Esophagus muscularis mucosa (tissue), 4 donors: ENCODE measurements around the gene GTF2B. TPM values are rescaled to one million over a fixed set of nuclear protein-coding genes. Genes with fewer than 3 reads are reported as not detected.

Experiments
- DNase-seq: peaks from one replicate; pipeline ENCODE4 v3.0.0-alpha.2; 2017; ENCODE audit errors: extremely low spot score
- H3K27ac ChIP-seq, 4 donors: fragments of 200-600 bp; sonication (generic); replicated peaks in 1 of 4; 1 replicate in 3 of 4; 2 replicates in 1 of 4; pipeline ENCODE4 v1.5.1; 2016 to 2019; ENCODE audit warnings: mild to moderate bottlenecking in 1 of 4
- H3K27me3 ChIP-seq, 4 donors: fragments of 200-600 bp; sonication (generic); one replicate each; pipeline versions ENCODE4 v1.5.1 to v1.6.0; 2016 to 2019
- H3K36me3 ChIP-seq, 4 donors: fragments of 200-600 bp; sonication (generic); one replicate each; pipeline ENCODE4 v1.5.1; 2016 to 2019
- H3K4me1 ChIP-seq, 4 donors: fragments of 200-600 bp; sonication (generic); one replicate each; pipeline ENCODE4 v1.5.1; 2016 to 2019
- H3K4me3 ChIP-seq, 4 donors: fragments of 200-600 bp; sonication (generic); 1 replicate in 2 of 4; 2 replicates in 2 of 4; pipeline ENCODE4 v1.5.1; 2016 to 2019; ENCODE audit warnings: mild to moderate bottlenecking in 4 of 4, moderate library complexity in 1 of 4
- H3K9me3 ChIP-seq, 4 donors: fragments of 200-600 bp; sonication (generic); 1 replicate in 3 of 4; 2 replicates in 1 of 4; pipeline ENCODE4 v1.5.1; 2016 to 2019
- EP300 ChIP-seq: sonication (generic); formaldehyde crosslinking; IDR thresholded peaks from one replicate; pipeline ENCODE4 v1.6.1; 2017; ENCODE audit warnings: antibody characterized with exemption
- POLR2A ChIP-seq: fragments of 450-650 bp; IDR thresholded peaks from one replicate; pipeline ENCODE4 v1.6.1; 2017; ENCODE audit warnings: antibody characterized with exemption, moderate library complexity, mild to moderate bottlenecking, low read depth
- POLR2AphosphoS5 ChIP-seq, 2 donors: sonication (generic); formaldehyde crosslinking; IDR thresholded peaks; one replicate each; pipeline ENCODE4 v1.6.1; 2017; ENCODE audit warnings: antibody characterized with exemption in 2 of 2
- WGBS: methylation state at CpG from one replicate; pipeline ENCODE4 v1.1.5; 2018; 5-methylcytosine and 5-hydroxymethylcytosine counted together
- intact Hi-C: fragments of 100-400 bp; cut with DNase I; formaldehyde crosslinking; loops from one replicate; pipeline ENCODE4 v1.15.1; 2023
- small RNA-seq, 3 donors: library from RNA; depleted of rRNA; stranded (forward); fragments of <200 nt; gene quantifications; one replicate each; pipeline ENCODE3, GENCODE V24; 2016
- total RNA-seq, 4 donors: library from RNA; depleted of rRNA; stranded (reverse); fragments of >200 nt; gene quantifications; one replicate each; pipeline versions ENCODE4 v1.1.0 to v1.2.1, GENCODE V29; 2016
- TF ChIP-seq, protein P1 (sequence below), 3 experiments: fragments of 200-600 bp in 2 of 3; fragments of 450-650 bp in 1 of 3; sonication (generic) in 2 of 3; IDR thresholded peaks; one replicate each; pipeline ENCODE4 v1.5.1; 2017 to 2019; ENCODE audit warnings: antibody characterized with exemption in 3 of 3, mild to moderate bottlenecking in 2 of 3, moderate library complexity in 1 of 3

Gene GTF2B
- total RNA-seq, 4 donors from 2014 or later = 22.4 to 39.6 (median 24.2) TPM

DNA sequence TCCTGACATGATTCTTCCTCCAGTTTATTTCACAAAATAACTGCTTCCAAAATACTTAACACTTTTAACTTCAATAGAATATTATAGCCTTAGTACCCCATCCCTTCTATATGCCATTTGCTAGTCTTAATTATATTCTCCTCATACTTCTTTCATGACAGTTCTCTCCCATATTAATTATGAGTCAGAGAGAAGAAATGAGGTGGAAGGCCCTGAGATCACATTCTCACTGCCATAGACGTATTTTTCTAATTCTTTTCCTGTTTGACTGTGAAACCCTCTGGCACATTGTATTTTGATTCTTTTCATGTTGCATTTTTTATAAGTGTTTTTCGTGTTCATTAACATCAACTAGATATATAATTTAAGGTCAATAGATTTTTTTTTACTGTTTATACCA is 88.4 kb downstream of the GTF2B start:
- 76% methylated on average over 2 of the region's 2 CpGs for WGBS
- H3K27ac ChIP-seq = no peak overlapping the region
- H3K4me3 ChIP-seq = no peak overlapping the region
- DNase-seq = no peak
- H3K4me1 ChIP-seq = no peaks in the 10 kb centered on the region
- no peaks in the 10 kb centered on the region for H3K9me3 ChIP-seq
- no peaks in the 10 kb centered on the region for H3K27me3 ChIP-seq
- no peak for TF ChIP-seq EP300
- TF ChIP-seq, protein P1, sequence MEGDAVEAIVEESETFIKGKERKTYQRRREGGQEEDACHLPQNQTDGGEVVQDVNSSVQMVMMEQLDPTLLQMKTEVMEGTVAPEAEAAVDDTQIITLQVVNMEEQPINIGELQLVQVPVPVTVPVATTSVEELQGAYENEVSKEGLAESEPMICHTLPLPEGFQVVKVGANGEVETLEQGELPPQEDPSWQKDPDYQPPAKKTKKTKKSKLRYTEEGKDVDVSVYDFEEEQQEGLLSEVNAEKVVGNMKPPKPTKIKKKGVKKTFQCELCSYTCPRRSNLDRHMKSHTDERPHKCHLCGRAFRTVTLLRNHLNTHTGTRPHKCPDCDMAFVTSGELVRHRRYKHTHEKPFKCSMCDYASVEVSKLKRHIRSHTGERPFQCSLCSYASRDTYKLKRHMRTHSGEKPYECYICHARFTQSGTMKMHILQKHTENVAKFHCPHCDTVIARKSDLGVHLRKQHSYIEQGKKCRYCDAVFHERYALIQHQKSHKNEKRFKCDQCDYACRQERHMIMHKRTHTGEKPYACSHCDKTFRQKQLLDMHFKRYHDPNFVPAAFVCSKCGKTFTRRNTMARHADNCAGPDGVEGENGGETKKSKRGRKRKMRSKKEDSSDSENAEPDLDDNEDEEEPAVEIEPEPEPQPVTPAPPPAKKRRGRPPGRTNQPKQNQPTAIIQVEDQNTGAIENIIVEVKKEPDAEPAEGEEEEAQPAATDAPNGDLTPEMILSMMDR (IDR thresholded peaks at IDR 0.05) = no peak
- TF ChIP-seq POLR2AphosphoS5 (IDR thresholded peaks at IDR 0.05) = no peak
- no peak for TF ChIP-seq POLR2A
- intact Hi-C loops = loop anchor here (10.0 kb wide), 1 partner anchor 72 kb away; no protein-coding TSS in a partner anchor
- H3K36me3 ChIP-seq = peaks cover 21 to 71% (median 38%) of the 10 kb centered on the region in 4 donors

Small RNA genes lying within 50 kb of the gene (small RNA-seq; reads per million reads assigned to genes)
- 0 reads per million in 3 donors for gene RNU6-125P

Other genes starting within 250 kb of the GTF2B start
- 10 to 100 TPM; 27.2 to 39.9 (median 34.3) TPM for gene PKN2, start 207.3 kb downstream of the GTF2B start, total RNA-seq
- gene KYAT3, start 101.1 kb upstream of the GTF2B start, total RNA-seq = 10 to 100 TPM; 18.4 to 35.3 (median 21.8) TPM
- 10 to 100 TPM; 10.3 to 46.4 (median 16.0) TPM for gene RBMXL1, start 101.1 kb upstream of the GTF2B start, total RNA-seq
- 10 to 100 TPM; 11.9 to 21.1 (median 16.1) TPM for gene GBP3, start 131.3 kb upstream of the GTF2B start, total RNA-seq
- gene GBP1, start 173.6 kb upstream of the GTF2B start, total RNA-seq = 10 to 100 TPM; 16.1 to 38.2 (median 21.1) TPM
- gene GBP2, start 234.5 kb upstream of the GTF2B start, total RNA-seq = 100 to 1,000 TPM; 103 to 169 (median 147) TPM